Measurements from ENCODE around the gene CSGALNACT2.

DNA sequence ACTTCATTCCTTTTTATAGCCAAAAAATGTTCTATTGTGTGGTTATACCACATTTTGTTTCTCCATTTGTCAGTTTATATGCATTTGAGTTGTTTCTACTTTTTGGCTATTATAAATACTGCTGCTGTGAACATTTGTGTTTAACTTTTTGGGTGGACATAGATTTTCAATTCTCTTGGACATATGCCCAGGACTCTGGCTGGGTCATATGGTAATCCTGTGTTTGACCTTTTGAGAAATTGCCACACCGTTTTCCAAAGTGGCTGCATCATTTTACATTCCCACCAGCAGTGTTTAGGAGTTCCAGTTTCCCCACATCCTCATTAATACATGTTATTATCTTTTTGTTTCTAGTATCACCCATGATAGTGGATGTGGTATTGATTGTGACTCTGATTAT, 39.4 kb downstream of the CSGALNACT2 start:
- TF ChIP-seq CTCF (IDR thresholded peaks at IDR 0.05) (no peak), POLR2A (IDR thresholded peaks at IDR 0.05) (no peak)

Data from testis (tissue), 2 donors.